ENCODE results near the gene SEPTIN12.

SEPTIN12 gene

GRCh38 chr16:4771646-4772045, 16.5 kb downstream of the SEPTIN12 start:
- H3K27me3 Mint-ChIP-seq = no peaks in the 10 kb centered on the region
- DNase-seq (ENCODE audit: low spot score in 2 of 2) = no peak

GRCh38 chr16:4769306-4769638, 18.9 kb downstream of the SEPTIN12 start:
- peak overlapping the region; percentile 5 for H3K27ac Mint-ChIP-seq (ENCODE audit: low read depth)
- H3K27me3 Mint-ChIP-seq = no peaks in the 10 kb centered on the region
- DNase-seq (ENCODE audit: low spot score in 2 of 2) (no peak), ATAC-seq (replicated peaks; ENCODE audit: extremely low read depth, poor library complexity, severe bottlenecking) (no peak)
- H3K9me3 Mint-ChIP-seq = no peaks in the 10 kb centered on the region
- H3K4me1 Mint-ChIP-seq = peaks cover 25% of the 10 kb centered on the region
- peaks cover 11% of the 10 kb centered on the region for H3K36me3 Mint-ChIP-seq (ENCODE audit: insufficient read depth)
- H3K4me3 Mint-ChIP-seq = peak overlapping the region; percentile 89

More at GRCh38 chr16:4771646-4772045, 16.5 kb downstream of the SEPTIN12 start:
- Mint-ChIP-seq H3K36me3 (ENCODE audit: insufficient read depth) (peaks cover 3% of the 10 kb centered on the region), H3K9me3 (no peaks in the 10 kb centered on the region), H3K4me1 (peaks cover 17% of the 10 kb centered on the region), H3K4me3 (no peak overlapping the region), H3K27ac (ENCODE audit: low read depth) (no peak overlapping the region)
- ATAC-seq (replicated peaks; ENCODE audit: extremely low read depth, poor library complexity, severe bottlenecking) = no peak

GRCh38 chr16:4768549-4769305, 19.4 kb downstream of the SEPTIN12 start:
- H3K36me3 Mint-ChIP-seq (ENCODE audit: insufficient read depth) = peaks cover 15% of the 10 kb centered on the region
- H3K9me3 Mint-ChIP-seq = no peaks in the 10 kb centered on the region
- peaks cover 25% of the 10 kb centered on the region for H3K4me1 Mint-ChIP-seq
- no peaks in the 10 kb centered on the region for H3K27me3 Mint-ChIP-seq
- DNase-seq (ENCODE audit: low spot score in 2 of 2) (peak; percentile 48 to 67), ATAC-seq (replicated peaks; ENCODE audit: extremely low read depth, poor library complexity, severe bottlenecking) (peak; percentile 41)
- H3K27ac Mint-ChIP-seq (ENCODE audit: low read depth) = peak overlapping the region; percentile 5
- peak overlapping the region; percentile 89 for H3K4me3 Mint-ChIP-seq

- no peaks in the 10 kb centered on the region for H3K9me3 Mint-ChIP-seq
- no peaks in the 10 kb centered on the region for H3K27me3 Mint-ChIP-seq
- H3K27ac Mint-ChIP-seq (ENCODE audit: low read depth) = peak overlapping the region; percentile 5
- H3K36me3 Mint-ChIP-seq (ENCODE audit: insufficient read depth) = peaks cover 20% of the 10 kb centered on the region
- peaks cover 26% of the 10 kb centered on the region for H3K4me1 Mint-ChIP-seq
- peak overlapping the region; percentile 89 for H3K4me3 Mint-ChIP-seq
- ATAC-seq (replicated peaks; ENCODE audit: extremely low read depth, poor library complexity, severe bottlenecking) = no peak
- DNase-seq (ENCODE audit: low spot score in 2 of 2) = no peak
Observed at GRCh38 chr16:4767872-4768548, 20.1 kb downstream of the SEPTIN12 start.

GRCh38 chr16:4766875-4767628, 21.1 kb downstream of the SEPTIN12 start, which contains the start of gene ZNF500:
Gene ZNF500, minus strand, starts transcription at chr16:4767162. Its CDS starts 1,184 bp downstream, at chr16:4765978.
- H3K36me3 Mint-ChIP-seq (ENCODE audit: insufficient read depth) = peaks cover 23% of the 10 kb centered on the region
- H3K4me1 Mint-ChIP-seq = peaks cover 30% of the 10 kb centered on the region
- no peaks in the 10 kb centered on the region for H3K27me3 Mint-ChIP-seq
- peak within 1 kb of the TSS; percentile 82 for H3K27ac Mint-ChIP-seq (ENCODE audit: low read depth)
- DNase-seq (ENCODE audit: low spot score in 2 of 2) = peak; percentile 92 to 94
- peak within 1 kb of the TSS; percentile 89 for H3K4me3 Mint-ChIP-seq
- no peaks in the 10 kb centered on the region for H3K9me3 Mint-ChIP-seq
- peak; percentile 92 for ATAC-seq (replicated peaks; ENCODE audit: extremely low read depth, poor library complexity, severe bottlenecking)

GRCh38 chr16:4765511-4766474, 22.4 kb downstream of the SEPTIN12 start:
- no peaks in the 10 kb centered on the region for H3K27me3 Mint-ChIP-seq
- no peaks in the 10 kb centered on the region for H3K9me3 Mint-ChIP-seq
- DNase-seq (ENCODE audit: low spot score in 2 of 2) = no peak
- no peak for ATAC-seq (replicated peaks; ENCODE audit: extremely low read depth, poor library complexity, severe bottlenecking)
- H3K36me3 Mint-ChIP-seq (ENCODE audit: insufficient read depth) = peaks cover 32% of the 10 kb centered on the region
- peak overlapping the region; percentile 56 for H3K27ac Mint-ChIP-seq (ENCODE audit: low read depth)
- peaks cover 30% of the 10 kb centered on the region for H3K4me1 Mint-ChIP-seq
- H3K4me3 Mint-ChIP-seq = peak overlapping the region; percentile 89

GRCh38 chr16:4763791-4764190, 24.4 kb downstream of the SEPTIN12 start:
- no peak overlapping the region for H3K4me3 Mint-ChIP-seq
- no peak overlapping the region for H3K27ac Mint-ChIP-seq (ENCODE audit: low read depth)
- ATAC-seq (replicated peaks; ENCODE audit: extremely low read depth, poor library complexity, severe bottlenecking) = no peak
- H3K27me3 Mint-ChIP-seq = no peaks in the 10 kb centered on the region
- H3K4me1 Mint-ChIP-seq = peaks cover 30% of the 10 kb centered on the region
- DNase-seq (ENCODE audit: low spot score in 2 of 2) = no peak
- peaks cover 41% of the 10 kb centered on the region for H3K36me3 Mint-ChIP-seq (ENCODE audit: insufficient read depth)
- no peaks in the 10 kb centered on the region for H3K9me3 Mint-ChIP-seq

GRCh38 chr16:4762205-4762604, 25.9 kb downstream of the SEPTIN12 start:
- Mint-ChIP-seq H3K9me3 (no peaks in the 10 kb centered on the region), H3K4me1 (peaks cover 15% of the 10 kb centered on the region), H3K27ac (ENCODE audit: low read depth) (no peak overlapping the region), H3K27me3 (no peaks in the 10 kb centered on the region), H3K36me3 (ENCODE audit: insufficient read depth) (peaks cover 55% of the 10 kb centered on the region), H3K4me3 (no peak overlapping the region)
- ATAC-seq (replicated peaks; ENCODE audit: extremely low read depth, poor library complexity, severe bottlenecking) = no peak
- DNase-seq (ENCODE audit: low spot score in 2 of 2) = no peak

GRCh38 chr16:4760221-4760910, 27.8 kb downstream of the SEPTIN12 start:
- Mint-ChIP-seq H3K27ac (ENCODE audit: low read depth) (no peak overlapping the region), H3K4me1 (peaks cover 5% of the 10 kb centered on the region), H3K9me3 (no peaks in the 10 kb centered on the region), H3K36me3 (ENCODE audit: insufficient read depth) (peaks cover 59% of the 10 kb centered on the region), H3K4me3 (no peak overlapping the region), H3K27me3 (no peaks in the 10 kb centered on the region)
- no peak for ATAC-seq (replicated peaks; ENCODE audit: extremely low read depth, poor library complexity, severe bottlenecking)
- no peak for DNase-seq (ENCODE audit: low spot score in 2 of 2)

GRCh38 chr16:4755687-4756086, 32.5 kb downstream of the SEPTIN12 start:
- peaks cover 57% of the 10 kb centered on the region for H3K36me3 Mint-ChIP-seq (ENCODE audit: insufficient read depth)
- H3K9me3 Mint-ChIP-seq = no peaks in the 10 kb centered on the region

GRCh38 chr16:4754865-4755264, 33.3 kb downstream of the SEPTIN12 start:
- H3K4me3 Mint-ChIP-seq = no peak overlapping the region

More at GRCh38 chr16:4755687-4756086, 32.5 kb downstream of the SEPTIN12 start:
- H3K4me3 Mint-ChIP-seq = no peak overlapping the region
- H3K27ac Mint-ChIP-seq (ENCODE audit: low read depth) = no peak overlapping the region
- H3K27me3 Mint-ChIP-seq = no peaks in the 10 kb centered on the region
- DNase-seq (ENCODE audit: low spot score in 2 of 2) (no peak), ATAC-seq (replicated peaks; ENCODE audit: extremely low read depth, poor library complexity, severe bottlenecking) (no peak)
- no peaks in the 10 kb centered on the region for H3K4me1 Mint-ChIP-seq

More at GRCh38 chr16:4754865-4755264, 33.3 kb downstream of the SEPTIN12 start:
- DNase-seq (ENCODE audit: low spot score in 2 of 2) (no peak), ATAC-seq (replicated peaks; ENCODE audit: extremely low read depth, poor library complexity, severe bottlenecking) (no peak)
- Mint-ChIP-seq H3K4me1 (no peaks in the 10 kb centered on the region), H3K9me3 (no peaks in the 10 kb centered on the region), H3K27me3 (no peaks in the 10 kb centered on the region), H3K27ac (ENCODE audit: low read depth) (no peak overlapping the region), H3K36me3 (ENCODE audit: insufficient read depth) (peaks cover 53% of the 10 kb centered on the region)
